NT2/D1 (cell line): ENCODE measurements around the gene PWP1.

Experiments used
- YY1 ChIP-seq: IDR thresholded peaks from 2 replicates; pipeline ENCODE4 v1.6.1; 2011; ENCODE audit not compliant: insufficient read length, insufficient read depth
- ZNF274 ChIP-seq: IDR thresholded peaks from 2 replicates; pipeline ENCODE4 v1.6.1; 2011; ENCODE audit warnings: mild to moderate bottlenecking, low read depth, low read length

DNA sequence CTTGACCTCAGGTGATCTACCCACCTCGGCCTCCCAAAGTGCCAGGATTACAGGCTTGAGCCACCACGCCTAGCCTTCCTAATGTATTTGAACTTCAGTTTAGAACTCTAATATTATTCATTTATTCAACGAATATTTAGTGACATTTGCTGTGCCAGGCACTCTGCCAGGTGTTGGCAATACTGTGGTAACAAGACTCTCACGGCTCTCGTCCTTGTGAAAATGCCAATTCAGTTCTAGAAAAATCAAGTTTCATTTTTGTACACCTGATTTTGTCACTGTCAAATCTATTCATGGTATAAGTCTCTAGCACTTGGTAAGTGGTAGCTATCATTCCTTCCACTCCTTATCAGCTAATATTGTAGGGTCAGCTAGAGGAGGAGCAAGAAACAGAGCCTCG, 6.3 kb upstream of the PWP1 start:
- no peak for TF ChIP-seq ZNF274
- TF ChIP-seq YY1 = no peak
